Measurements from ENCODE around the gene FHOD1.

- TF ChIP-seq POLR2A (IDR thresholded peaks at IDR 0.05) (no peak), CTCF (IDR thresholded peaks at IDR 0.05) (no peak)
Measured at GRCh38 chr16:67263201-67263600, 15.9 kb upstream of the FHOD1 start.

All from lower leg skin (tissue), 3 donors.